ENCODE results near the gene MEOX2.

MEOX2 gene

DNA sequence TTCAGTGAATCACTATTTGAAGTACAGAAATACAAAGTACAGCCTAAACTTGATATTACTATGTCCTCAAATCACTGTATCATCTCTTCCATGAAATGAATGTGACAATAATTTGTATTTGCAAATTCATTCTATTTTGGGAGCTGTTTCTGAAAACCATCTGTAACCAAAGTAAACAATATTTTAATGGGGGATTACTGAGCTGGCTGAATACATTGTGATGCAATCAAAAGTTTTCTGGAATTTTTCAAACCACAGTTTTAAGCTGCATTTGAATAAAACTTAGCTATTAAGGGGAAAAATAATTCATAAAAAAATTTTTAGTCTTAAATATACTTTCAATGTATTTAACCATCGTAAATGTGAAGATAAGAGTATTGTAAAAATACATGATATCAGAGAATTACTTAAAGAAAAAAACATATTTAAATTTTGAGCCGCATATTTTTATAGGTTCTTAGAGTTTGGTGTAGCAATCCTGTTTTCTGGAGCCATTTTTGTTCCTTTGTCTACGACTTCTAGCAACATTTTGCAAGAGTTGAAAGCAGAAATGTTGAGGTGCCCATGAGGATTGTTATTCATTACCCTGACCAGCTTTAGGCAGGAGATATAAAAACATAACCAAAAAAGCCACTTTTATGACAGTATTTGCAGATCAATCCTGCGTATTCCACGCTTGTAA is 78.8 kb downstream of the MEOX2 start:
- DNase-seq, result no peak

DNA sequence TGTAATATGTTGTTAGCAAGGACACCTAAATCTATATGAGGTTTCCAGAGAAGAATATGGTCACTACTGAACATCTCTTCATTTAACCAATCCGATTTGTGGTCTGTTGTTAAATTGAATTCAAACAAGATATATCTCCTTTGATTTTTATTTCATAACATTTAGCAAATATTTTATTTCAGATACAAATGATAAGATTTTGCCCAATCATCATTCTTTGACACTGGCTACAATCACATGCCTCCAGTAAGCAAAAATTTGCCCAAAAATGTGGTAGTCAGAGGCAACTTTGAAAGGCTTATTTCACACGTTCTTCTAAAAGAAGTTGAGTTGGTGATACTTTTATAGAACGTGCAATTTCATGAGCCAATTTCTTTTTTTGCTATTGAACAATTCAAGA is 79.9 kb downstream of the MEOX2 start:
- no peak for DNase-seq

DNA sequence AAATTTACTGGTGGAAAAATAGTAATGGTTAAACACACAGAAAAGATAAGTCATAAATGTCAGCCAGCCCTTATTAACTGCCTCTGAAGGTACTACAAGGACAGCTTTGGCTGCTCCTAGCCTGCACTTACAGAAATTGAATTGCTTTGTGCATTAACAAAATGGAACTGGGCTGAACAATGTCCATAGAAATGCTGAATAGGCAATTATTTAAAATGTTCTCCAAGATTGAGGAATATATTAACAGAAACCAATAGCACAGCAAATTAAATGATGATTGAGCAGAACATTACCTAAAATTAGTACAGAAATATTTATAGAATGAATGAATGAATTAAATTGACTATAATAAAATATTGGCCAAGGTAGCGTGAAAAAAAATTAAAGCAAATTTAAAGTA is 82.3 kb downstream of the MEOX2 start:
- no peak for DNase-seq

DNA sequence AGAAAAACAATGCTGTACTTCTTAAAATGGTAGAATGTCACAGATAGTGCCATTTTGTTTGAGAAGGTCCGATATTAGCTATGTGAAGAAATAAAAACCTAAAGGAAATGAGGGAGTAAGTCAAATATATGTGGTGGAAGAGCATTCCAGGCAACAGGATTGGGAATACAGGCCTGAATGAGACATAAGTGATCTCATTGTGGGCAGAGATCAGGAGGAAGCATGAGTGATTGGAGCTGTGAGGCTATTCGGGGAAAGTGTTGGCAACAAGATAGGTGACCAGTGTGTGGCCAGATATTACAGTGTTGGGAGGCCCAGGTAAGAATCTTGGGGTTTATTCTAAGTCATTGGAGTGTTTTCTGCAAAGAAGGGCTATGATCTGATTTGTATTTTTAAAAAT is 83.4 kb downstream of the MEOX2 start:
- no peak for DNase-seq

DNA sequence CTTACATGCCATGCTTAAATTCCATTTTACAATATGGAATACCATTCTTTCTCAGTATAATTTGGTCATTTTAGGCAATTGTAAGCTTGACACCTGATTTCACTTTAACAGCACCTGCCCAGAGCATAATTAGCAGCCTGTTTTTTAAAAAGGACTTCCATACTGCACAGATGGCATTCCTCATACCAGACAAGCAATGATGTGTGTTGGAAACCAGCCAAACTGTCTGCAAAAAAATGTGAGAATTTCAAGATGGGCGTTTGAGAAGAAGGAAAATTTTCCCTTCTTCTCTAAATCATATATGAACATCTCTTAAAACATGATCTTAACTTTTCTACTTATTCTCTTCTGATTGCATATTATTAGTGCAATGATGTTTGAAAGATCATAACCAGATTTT is 84.2 kb downstream of the MEOX2 start:
- no peak for DNase-seq

DNA sequence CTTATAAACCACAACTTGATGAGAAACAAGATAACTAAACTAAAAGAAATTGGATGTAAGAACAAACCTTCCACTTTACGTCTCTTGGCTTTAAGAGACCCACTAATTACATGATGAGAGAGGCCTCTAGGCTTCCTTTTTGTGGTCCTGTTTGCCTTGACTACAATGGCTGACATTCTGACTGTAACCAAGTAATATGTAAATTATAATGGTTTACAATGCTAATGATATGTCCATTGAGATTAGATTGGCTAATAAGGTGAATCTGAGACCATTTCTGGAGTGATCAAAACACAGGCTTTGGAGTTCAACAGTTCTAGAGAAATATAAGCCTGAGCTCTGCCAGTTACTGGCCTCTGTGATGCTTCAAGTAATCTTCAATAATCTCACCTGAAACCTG is 85.3 kb downstream of the MEOX2 start:
- DNase-seq, result no peak

DNA sequence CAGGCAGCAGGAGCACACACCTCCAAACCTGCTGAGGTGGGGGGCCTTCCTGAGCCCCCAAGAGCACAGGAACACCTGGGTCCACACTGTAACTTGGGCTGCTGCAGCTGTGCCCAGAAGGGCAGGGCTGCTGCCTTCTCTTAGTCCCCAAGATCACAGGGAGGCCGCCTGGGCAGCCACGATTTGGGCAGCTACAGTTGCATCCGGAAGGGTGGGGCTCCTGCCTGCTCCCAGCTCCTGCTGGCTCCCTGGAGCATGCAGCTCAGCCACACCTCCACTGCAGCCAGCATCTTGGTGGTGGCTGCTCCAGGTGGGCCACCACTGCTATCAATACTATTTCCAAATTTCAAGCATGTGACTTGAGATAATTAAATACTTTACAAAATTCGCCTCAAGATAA is 86.2 kb downstream of the MEOX2 start:
- DNase-seq, result no peak

DNA sequence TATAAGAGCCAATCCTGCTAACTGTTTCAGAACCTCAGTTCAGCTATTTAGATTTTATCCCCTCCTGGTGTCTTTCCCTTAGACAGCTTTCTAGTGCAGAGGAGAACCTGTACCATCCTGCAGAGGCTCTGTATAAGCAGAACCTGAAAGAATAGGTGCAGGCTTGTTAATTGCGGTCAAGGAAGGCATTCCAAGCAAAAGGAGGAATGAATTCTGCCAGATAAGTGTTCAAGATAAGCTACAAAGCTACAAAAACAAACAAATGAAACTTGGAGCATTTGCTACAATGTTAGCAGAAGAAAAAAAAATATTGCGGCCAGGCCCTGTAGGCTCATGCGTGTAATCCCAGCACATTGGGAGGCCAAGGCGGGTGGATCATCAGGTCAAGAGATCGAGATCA is 92.0 kb downstream of the MEOX2 start:
- no peak for DNase-seq

DNA sequence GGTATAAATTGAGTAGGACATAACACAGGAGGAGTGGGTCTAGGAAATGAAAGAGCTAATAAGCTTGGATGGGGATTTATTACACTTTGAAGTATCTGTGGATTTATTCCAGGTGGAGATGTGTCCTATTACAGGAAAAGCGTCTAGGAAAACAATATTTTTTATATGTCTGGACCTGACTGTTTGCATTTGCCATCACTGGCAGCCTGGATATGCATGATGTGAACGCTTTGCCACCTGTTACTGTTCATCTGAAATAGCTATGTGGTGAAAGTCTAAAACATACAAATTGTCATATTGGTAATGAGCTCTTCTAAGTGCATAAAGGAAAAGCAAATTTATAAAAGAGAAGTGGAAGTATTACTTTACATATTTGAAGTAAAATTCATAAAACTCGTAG is 93.1 kb downstream of the MEOX2 start:
- no peak for DNase-seq

DNA sequence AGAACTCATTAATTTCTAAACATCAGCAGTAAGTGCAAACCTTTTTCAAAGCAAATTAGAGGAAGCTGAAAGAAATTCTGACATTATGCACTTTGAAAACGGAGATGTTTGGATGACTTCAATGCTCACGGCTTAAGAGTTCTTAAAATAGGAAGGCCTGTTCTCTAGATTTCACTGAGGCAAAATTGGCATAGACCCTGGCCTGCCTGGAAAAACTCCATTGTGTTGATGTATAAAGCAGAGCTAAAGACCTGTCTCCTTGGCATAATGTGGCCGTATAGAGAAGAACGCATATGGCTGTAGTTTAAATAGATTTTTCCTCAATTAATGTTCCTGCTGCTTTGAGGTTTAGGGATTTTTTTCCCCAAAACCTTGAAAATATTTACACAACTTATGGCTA is 100.2 kb downstream of the MEOX2 start:
- no peak for DNase-seq

DNA sequence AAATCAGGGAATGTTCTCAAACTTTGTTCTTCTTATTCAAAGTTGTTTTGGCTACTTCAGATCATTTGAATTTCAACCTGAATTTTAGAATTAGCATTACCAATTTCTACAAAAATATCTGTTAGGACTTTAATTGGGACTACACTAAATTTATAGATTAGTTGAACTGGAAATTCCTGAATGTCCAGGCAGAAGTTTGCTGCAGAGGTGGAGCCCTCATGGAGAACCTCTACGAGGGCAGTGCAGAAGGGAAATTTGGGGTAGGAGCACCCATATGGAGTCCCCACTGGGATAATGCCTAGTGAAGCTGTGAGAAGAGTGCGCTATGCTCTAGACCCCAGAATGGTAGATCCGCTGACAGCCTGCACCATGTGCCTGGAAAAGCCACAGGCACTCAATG is 101.9 kb downstream of the MEOX2 start:
- no peak for DNase-seq

DNA sequence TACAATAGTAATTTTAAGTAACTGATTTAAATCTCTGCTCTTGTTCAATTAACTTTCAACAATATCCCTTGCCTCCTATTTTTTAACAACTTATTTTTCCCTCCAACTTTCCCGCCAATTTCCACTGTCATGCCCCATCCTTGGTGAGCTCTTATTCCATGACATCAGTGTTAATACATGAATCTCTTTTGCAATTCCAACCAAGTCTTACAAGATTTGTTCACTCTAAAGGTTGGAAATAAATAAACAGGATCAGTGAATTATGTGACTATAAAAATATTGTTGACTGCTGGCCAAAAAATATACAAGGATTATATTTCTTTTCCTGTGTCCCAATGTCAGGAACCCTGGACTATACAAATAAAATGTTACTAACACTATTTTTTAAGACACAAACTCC is 103.7 kb downstream of the MEOX2 start:
- DNase-seq, result no peak

DNA sequence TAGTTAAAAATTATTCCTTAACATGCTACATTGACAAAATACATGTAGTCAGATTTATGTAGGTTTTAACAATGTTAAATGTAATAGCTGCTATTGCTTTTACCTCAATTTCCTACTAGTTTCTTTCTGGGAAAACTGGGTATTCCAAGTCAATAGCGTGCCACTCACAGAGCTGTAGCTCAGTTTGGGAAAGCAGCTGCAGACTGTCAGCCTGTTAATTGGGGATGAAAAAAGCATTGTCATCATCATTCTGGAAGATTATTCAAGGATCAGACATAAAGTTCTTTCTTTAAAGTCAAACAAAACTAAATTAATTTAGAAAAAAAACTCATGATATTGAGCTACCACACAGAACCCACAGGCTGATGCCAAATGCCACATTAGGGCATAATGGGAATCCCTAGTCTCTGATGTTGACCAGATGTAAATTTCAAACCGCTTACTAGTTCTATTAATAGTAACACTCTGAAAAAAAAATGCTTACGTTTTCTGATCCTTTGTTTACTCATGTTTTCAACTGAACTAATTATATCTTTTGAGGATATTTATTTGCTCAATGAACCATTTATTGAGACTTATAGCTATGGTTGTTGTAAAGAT is 105.0 kb downstream of the MEOX2 start:
- no peak for DNase-seq

DNA sequence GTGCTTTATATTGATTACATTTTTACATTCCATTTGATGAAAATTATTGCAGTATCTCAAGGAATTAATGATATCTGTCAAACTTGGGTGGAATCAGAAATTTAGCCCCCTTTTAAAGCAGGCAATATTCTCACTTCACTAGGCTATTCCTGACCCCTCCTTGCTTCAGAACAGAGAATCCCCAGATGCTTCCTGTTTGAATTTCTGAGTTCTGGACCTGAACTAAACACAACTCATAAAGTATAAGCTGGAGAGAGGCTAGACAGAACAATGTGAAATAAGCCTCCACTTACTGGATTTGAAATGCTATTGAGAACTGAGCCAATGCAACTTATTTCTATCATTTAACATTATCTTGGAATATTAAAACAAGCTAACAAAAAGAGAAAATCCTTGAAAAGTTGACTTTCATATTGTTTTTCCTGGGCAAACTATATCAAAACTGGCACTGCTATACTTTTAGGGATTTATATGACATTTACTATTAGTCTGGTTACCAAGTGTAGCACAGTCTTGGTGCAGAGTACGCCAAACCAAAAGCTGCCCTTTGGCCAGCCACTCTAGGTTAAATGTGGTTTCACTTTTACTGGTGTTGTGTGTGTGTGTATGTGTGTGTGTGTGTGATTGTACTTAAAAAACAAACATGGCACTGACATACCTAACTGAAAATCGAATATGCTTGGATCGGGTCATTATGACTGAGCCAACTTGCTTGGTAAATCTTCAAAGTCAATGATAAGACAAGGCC is 105.7 kb downstream of the MEOX2 start:
- DNase-seq, result no peak

DNA sequence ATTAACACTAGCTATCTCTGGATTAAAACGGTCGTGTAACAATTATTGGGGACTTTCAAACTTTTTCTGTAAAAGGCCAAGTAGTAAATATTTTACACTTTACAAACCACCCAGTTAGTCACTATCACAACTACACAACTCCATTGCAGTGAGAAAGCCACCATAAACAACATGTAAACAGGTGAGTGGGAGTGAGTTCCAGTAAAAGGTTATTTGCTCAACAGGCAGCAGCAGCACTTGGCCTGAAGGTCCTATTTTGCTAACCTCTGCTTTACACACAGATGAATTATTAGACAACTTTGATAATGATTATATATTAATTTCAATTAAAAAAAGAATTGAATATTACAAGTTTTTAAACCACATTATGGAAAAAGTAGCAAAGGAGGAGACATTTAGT is 108.9 kb downstream of the MEOX2 start:
- no peak for DNase-seq

DNA sequence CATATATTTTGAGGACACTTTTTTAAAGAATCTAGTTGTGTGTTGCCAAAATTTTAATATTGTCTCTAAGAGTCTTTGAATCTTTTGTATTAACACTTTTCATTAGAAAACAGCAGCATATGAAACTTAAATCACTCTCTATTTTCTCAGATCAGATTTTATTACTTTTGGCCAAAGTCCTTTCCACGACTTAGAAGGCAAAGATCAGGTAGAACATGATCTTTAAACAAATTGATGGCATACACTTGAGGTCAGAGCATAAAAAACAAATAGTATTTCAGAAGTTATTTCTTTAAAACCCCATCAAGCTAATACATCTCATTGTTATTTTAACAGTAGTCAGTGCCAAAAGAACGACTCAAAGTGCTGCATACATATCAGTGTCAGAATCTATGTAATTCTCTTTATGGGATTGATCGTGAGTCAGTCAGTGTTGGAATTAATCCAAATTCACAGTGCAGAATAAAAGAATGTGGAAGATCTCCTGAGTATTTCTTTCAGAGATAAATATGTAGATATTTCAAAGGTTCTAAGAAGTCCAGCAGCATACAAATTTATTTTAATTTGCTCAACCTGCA is 115.1 kb downstream of the MEOX2 start:
- no peak for DNase-seq

DNA sequence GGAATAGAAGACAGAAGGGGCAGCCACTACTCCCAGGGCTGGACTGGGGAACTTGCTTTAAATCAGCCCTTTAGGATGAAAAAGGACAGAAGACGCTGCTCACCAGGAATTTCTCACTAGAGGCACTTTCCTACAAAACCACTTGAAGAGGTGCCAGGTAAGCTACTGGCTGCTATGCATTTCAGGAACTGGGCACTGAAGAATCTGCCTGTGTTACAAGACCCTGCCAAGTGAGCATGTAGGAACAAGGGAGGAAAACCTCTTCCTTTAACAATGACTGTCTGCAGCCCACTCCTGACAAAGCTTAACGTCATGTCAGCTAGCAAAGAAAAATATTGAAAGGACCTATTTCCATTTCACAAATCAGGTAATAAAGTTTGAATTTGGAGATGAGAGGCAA is 118.8 kb downstream of the MEOX2 start:
- no peak for DNase-seq

DNA sequence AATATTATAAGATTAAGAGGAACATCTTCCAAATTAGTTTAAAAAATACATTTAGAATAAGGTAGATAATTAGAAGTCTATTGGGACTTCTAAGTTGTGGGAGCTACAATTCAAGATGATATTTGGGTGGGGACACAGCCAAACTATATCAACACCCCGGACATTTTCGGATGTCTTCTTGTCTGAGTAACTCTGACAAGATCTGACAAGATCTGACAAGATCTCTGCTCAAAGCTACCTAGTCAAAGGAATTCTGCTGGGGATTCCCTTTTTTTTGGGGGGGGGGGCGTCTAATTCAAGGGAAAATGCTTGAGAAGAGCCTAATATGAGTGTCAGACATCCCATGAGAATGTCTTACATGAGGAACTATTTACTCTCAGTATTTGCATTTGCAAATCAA is 119.4 kb downstream of the MEOX2 start:
- no peak for DNase-seq

DNA sequence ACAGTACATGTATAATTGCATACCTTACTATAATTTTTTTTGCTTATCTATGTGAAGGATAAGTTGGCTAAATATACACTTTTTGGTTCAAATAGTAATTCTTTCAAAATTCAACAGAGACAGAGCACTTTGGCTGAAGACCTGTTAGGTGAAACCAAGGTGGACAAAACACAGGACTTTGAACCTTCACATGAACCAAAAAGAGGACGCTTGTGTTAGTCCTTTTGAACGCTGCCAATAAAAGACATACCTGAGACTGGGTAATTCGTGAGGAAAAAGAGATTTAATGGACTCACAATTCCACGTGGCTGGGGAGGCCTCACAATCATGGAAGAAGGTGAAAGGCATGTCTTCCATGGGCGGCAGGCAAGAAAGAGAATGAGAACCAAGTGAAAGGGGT is 120.0 kb downstream of the MEOX2 start:
- no peak for DNase-seq

DNA sequence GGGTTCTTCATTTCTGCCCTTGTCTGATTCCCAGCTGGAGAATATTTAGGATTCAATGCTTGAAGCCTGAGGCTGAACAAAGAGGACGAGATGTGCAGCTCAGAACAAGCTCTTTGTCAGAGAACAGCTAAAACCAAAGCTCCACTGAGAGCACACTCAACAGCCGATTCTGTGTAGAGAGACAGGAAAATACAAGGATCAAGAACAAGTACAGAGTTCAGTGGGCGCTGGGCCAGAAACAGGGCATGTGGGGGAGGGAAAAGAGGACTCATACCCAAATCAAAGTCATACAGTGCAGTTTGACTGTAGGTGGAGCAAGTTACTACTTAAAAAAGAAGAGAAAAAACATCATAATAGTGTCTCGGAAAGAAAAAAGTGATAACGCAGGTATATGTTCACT is 124.6 kb downstream of the MEOX2 start, which contains the start of gene AGMO:
AGMO (minus strand) TSS at position 181 of the 400 bp plus-strand sequence.
- no peak for DNase-seq
